PC-3 (cell line): Measurements from ENCODE around the gene CTAG1B. TPM values are rescaled to one million over a fixed set of nuclear protein-coding genes. Genes with fewer than 3 reads are reported as not detected.
"Not testable (repeated sequence)": the region's sequence is repeated elsewhere in the genome, so short reads cannot be mapped to it uniquely, and the experiment has no call there.

ENCODE experiments used
- ATAC-seq: fragments of 200-7000 bp; cut with Tn5 transposase; 2 replicates; pipeline ENCODE4 v1.9.1; 2020; ENCODE audit warnings: mild to moderate bottlenecking, moderate library complexity
- BruUV-seq: library from RNA; stranded (reverse); fragments of 400-500 nt; replicated peaks from 2 replicates; lab custom pipeline; 2021; lab: Mats Ljungman, UMichigan
- CTCF ChIA-PET: fragments of 300-600 bp; sonication (Branson Sonifier 250); formaldehyde crosslinking; loops from one replicate; lab custom pipeline; 2022; ENCODE audit warnings: antibody characterized with exemption; lab: Charles Lee
- POLR2A ChIA-PET: fragments of 300-600 bp; sonication (Branson Sonifier 250); formaldehyde crosslinking; loops from one replicate; lab custom pipeline; 2022; ENCODE audit warnings: antibody characterized with exemption; ENCODE audit not compliant: unreplicated experiment; lab: Charles Lee
- DNase-seq: peaks from one replicate; pipeline ENCODE4 v3.0.0-alpha.2; 2015
- H2AFZ ChIP-seq: fragments of 300-600 bp; sonication (generic); 2 replicates; pipeline ENCODE4 v1.6.0; 2016; ENCODE audit warnings: antibody characterized with exemption, low read length
- H3F3A ChIP-seq: fragments of 300-600 bp; sonication (generic); one replicate; pipeline ENCODE4 v1.6.0; 2017; ENCODE audit warnings: antibody characterized with exemption, low read length, control low read depth, mild to moderate bottlenecking; ENCODE audit not compliant: unreplicated experiment
- H3K27ac ChIP-seq: fragments of 300-600 bp; sonication (generic); 2 replicates; pipeline ENCODE4 v1.5.1; 2016; ENCODE audit warnings: mild to moderate bottlenecking, low read length
- H3K27me3 ChIP-seq: fragments of 300-600 bp; sonication (generic); 2 replicates; pipeline ENCODE4 v1.6.1; 2016; ENCODE audit warnings: low read length, mixed read lengths
- H3K36me3 ChIP-seq: fragments of 300-600 bp; sonication (generic); 2 replicates; pipeline ENCODE4 v1.6.1; 2016; ENCODE audit warnings: low read depth, mixed run types, low read length, mixed read lengths
- H3K4me1 ChIP-seq: fragments of 300-600 bp; sonication (generic); 2 replicates; pipeline ENCODE4 v1.5.1; 2016; ENCODE audit warnings: low read length; ENCODE audit not compliant: insufficient read depth
- H3K4me2 ChIP-seq: fragments of 300-600 bp; sonication (generic); 2 replicates; pipeline ENCODE4 v1.6.0; 2016; ENCODE audit warnings: low read length
- H3K4me3 ChIP-seq: fragments of 300-600 bp; sonication (generic); 2 replicates; pipeline ENCODE4 v1.5.1; 2016; ENCODE audit warnings: mild to moderate bottlenecking, low read length, mixed read lengths
- H3K79me2 ChIP-seq: fragments of 300-600 bp; sonication (generic); 2 replicates; pipeline ENCODE4 v1.6.1; 2017; ENCODE audit warnings: low read length, mixed read lengths
- H3K9ac ChIP-seq: fragments of 300-600 bp; sonication (generic); 2 replicates; pipeline ENCODE4 v1.6.0; 2016; ENCODE audit warnings: mild to moderate bottlenecking, low read length
- H3K9me2 ChIP-seq: fragments of 300-600 bp; sonication (generic); replicated peaks from 2 replicates; pipeline ENCODE4 v1.6.1; 2016; ENCODE audit warnings: mixed run types, low read length, mixed read lengths
- H3K9me3 ChIP-seq: fragments of 300-600 bp; sonication (generic); 2 replicates; pipeline ENCODE4 v1.6.1; 2016; ENCODE audit warnings: low read length, mixed read lengths
- H4K20me1 ChIP-seq: fragments of 300-600 bp; sonication (generic); 2 replicates; pipeline ENCODE4 v1.6.1; 2016; ENCODE audit warnings: low read length, mixed read lengths
- CTCF ChIP-seq: fragments of 300-600 bp; sonication (generic); conservative IDR thresholded peaks from 2 replicates; pipeline ENCODE4 v1.5.1; 2017; ENCODE audit warnings: antibody characterized with exemption, low read depth, mild to moderate bottlenecking, low read length
- EZH2 ChIP-seq: fragments of 300-600 bp; sonication (generic); IDR thresholded peaks from one replicate; pipeline ENCODE4 v1.6.1; 2017; ENCODE audit warnings: antibody characterized with exemption, mild to moderate bottlenecking, low read length; ENCODE audit not compliant: unreplicated experiment
- EZH2phosphoT487 ChIP-seq: fragments of 300-600 bp; sonication (generic); IDR thresholded peaks from 2 replicates; pipeline ENCODE4 v1.6.1; 2018; ENCODE audit warnings: mild to moderate bottlenecking, antibody characterized with exemption, low read length, borderline replicate concordance
- intact Hi-C: fragments of 100-400 bp; cut with micrococcal nuclease; formaldehyde crosslinking; loops from 2 replicates; pipeline ENCODE4 v1.9.0; 2023
- total RNA-seq: library from RNA; depleted of rRNA; stranded (reverse); fragments of >200 nt; gene quantifications from 2 replicates; pipeline ENCODE4 v1.2.3, GENCODE V29; 2014

CTAG1B gene
- total RNA-seq, 1 experiment from 2014 or later = not detected

- Histone ChIP-seq H3K9me2 (no peaks in the 10 kb centered on the region), H3K4me3 (no peak overlapping the region), H3K9me3 (no peaks in the 10 kb centered on the region), H3K79me2 (no peaks in the 10 kb centered on the region), H3K9ac (no peak overlapping the region), H2AFZ (no peak overlapping the region), H3K36me3 (no peaks in the 10 kb centered on the region), H3F3A (no peaks in the 10 kb centered on the region), H4K20me1 (no peaks in the 10 kb centered on the region), H3K4me2 (no peak overlapping the region), H3K4me1 (no peaks in the 10 kb centered on the region), H3K27ac (no peak overlapping the region), H3K27me3 (no peaks in the 10 kb centered on the region)
- no TSS peak for BruUV-seq
- ChIA-PET CTCF (no interaction called here), POLR2A (no interaction called here)
- intact Hi-C loops = no loop called here
- TF ChIP-seq EZH2phosphoT487 = no peak
- no peak for TF ChIP-seq EZH2
- TF ChIP-seq CTCF = no peak
- no peak for DNase-seq
- ATAC-seq = no peak
Observed at GRCh38 chrX:154649503-154650220, 30.6 kb upstream of the CTAG1B start.

DNA sequence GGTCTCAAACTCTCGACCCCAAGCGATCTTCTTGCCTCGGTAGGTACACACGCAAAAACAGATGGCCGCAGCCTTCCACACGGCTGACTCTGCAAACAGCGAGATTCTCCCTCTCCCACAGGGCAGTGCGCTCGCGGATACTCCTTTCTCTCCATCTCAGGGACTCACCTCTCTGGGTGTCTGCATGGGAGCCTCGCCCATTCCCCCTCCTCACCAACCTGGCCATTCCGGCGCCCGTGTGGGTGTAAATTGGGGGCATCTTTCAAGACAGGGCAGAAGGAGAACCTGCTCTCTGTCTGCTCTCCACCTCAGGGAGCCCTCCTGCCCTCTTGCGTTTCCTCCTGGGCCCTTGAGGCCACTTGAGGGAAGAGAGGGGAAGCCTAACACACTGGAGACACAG, 29.8 kb upstream of the CTAG1B start:
- ATAC-seq = no peak
- no peaks in the 10 kb centered on the region for H3K9me2 ChIP-seq
- H3K36me3 ChIP-seq = no peaks in the 10 kb centered on the region
- no peaks in the 10 kb centered on the region for H3K79me2 ChIP-seq
- H3K4me2 ChIP-seq = no peak overlapping the region
- H3K9me3 ChIP-seq = no peaks in the 10 kb centered on the region
- intact Hi-C loops = no loop called here
- no peak for DNase-seq
- no peak overlapping the region for H3K27ac ChIP-seq
- H4K20me1 ChIP-seq = no peaks in the 10 kb centered on the region
- CTCF ChIA-PET = no interaction called here
- TF ChIP-seq EZH2 (no peak), CTCF (no peak), EZH2phosphoT487 (no peak)
- no peak overlapping the region for H3K9ac ChIP-seq
- BruUV-seq = no TSS peak
- H3K4me3 ChIP-seq = no peak overlapping the region
- POLR2A ChIA-PET = no interaction called here
- H3F3A ChIP-seq = no peaks in the 10 kb centered on the region
- H3K4me1 ChIP-seq = no peaks in the 10 kb centered on the region
- H2AFZ ChIP-seq = no peak overlapping the region
- H3K27me3 ChIP-seq = no peaks in the 10 kb centered on the region

- H3K9me3 ChIP-seq, H3F3A ChIP-seq, POLR2A ChIA-PET, H3K4me2 ChIP-seq, H3K79me2 ChIP-seq, intact Hi-C loops, DNase-seq, H3K4me3 ChIP-seq, H3K27ac ChIP-seq, BruUV-seq, H3K4me1 ChIP-seq, H2AFZ ChIP-seq, H3K9me2 ChIP-seq, CTCF ChIA-PET, H4K20me1 ChIP-seq, H3K36me3 ChIP-seq, H3K9ac ChIP-seq, H3K27me3 ChIP-seq, ATAC-seq: not testable (repeated sequence)
Observed at GRCh38 chrX:154645745-154646378, 26.8 kb upstream of the CTAG1B start.

DNA sequence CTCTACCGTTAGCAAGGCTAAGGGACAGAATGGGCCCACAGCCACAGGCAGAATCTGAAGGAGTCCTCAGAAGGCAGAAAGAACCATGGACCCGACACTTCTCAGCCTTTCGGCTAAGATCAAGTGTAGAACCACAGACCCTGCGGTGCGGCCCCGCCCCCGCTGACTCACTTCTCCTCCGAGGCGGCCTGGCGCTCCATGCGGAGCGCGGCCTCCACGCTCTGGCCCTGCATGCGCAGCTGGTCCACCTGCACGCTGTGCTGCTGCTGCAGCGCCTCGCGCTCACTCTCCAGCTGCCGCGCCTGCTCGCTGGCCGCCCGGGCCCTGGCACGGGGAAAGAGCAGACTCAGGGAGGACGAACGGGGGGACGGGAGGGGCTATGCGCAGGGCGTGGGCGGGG, 24.6 kb upstream of the CTAG1B start:
- H3K4me2 ChIP-seq, H3K4me1 ChIP-seq, H4K20me1 ChIP-seq, intact Hi-C loops, H3K36me3 ChIP-seq, DNase-seq, H2AFZ ChIP-seq, CTCF ChIA-PET, ATAC-seq, H3K4me3 ChIP-seq, H3K27ac ChIP-seq, POLR2A ChIA-PET, BruUV-seq, H3K27me3 ChIP-seq, H3K9me2 ChIP-seq, H3K9me3 ChIP-seq, H3K79me2 ChIP-seq, H3K9ac ChIP-seq, H3F3A ChIP-seq: not testable (repeated sequence)

DNA sequence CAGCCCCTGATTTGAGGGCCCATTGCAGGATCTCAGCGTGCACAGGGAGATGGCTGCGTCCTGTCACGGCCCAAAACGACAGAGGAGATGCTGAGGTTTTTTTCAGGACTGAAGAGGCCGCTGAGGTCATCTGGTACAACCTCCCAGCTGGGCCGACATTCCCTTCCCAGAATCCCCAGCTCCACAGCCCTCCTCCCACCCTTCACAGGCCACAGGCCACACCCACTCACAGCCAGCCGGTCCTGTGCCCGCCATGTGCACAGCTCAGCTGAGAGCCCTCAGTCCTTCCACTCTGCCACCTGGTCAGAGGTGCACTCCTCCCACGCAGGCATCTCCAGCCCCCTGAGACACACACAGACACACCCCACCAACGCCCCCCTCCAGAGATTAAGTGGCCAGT, 22.7 kb upstream of the CTAG1B start:
- H3F3A ChIP-seq, BruUV-seq, H3K9me3 ChIP-seq, H3K36me3 ChIP-seq, H3K27ac ChIP-seq, H3K4me2 ChIP-seq, DNase-seq, H3K4me3 ChIP-seq, H3K27me3 ChIP-seq, H3K79me2 ChIP-seq, CTCF ChIA-PET, H3K4me1 ChIP-seq, H3K9ac ChIP-seq, H2AFZ ChIP-seq, POLR2A ChIA-PET, H3K9me2 ChIP-seq, intact Hi-C loops, ATAC-seq, H4K20me1 ChIP-seq: not testable (repeated sequence)
